C4-2B (cell line): ENCODE data around the gene PTPRM.

Source experiments
- H3K27ac ChIP-seq: fragments of 450-650 bp; 2 replicates; pipeline ENCODE4 v1.5.1; 2017
- ZFX ChIP-seq: fragments of 450-650 bp; IDR thresholded peaks from 2 replicates; pipeline ENCODE4 v1.6.1; 2017
- TF ChIP-seq, protein P1 (sequence below): fragments of 450-650 bp; conservative IDR thresholded peaks from 2 replicates; pipeline ENCODE4 v1.5.1; 2017; ENCODE audit warnings: mild to moderate bottlenecking

The PTPRM gene

DNA sequence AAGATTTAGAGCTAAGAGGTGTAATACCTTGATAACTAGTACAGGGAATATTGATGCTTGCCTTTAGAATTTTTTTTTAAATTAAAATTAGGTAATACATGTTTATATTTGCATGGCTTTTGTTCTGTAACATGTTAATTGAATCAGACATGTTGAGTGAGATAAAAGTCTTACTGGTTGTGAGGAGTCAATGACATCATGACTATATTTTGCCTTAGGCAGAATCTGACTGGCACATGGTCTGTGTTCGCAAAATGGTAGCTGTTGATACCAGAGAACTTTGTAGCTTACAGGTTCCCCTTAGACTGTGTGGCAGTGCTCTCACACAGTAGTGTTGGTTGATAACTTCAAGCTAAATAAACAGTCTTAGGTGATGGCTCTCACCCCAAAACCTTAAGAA is 199.7 kb downstream of the PTPRM start:
- no peak overlapping the region for H3K27ac ChIP-seq
- TF ChIP-seq ZFX = no peak
- TF ChIP-seq, protein P1, sequence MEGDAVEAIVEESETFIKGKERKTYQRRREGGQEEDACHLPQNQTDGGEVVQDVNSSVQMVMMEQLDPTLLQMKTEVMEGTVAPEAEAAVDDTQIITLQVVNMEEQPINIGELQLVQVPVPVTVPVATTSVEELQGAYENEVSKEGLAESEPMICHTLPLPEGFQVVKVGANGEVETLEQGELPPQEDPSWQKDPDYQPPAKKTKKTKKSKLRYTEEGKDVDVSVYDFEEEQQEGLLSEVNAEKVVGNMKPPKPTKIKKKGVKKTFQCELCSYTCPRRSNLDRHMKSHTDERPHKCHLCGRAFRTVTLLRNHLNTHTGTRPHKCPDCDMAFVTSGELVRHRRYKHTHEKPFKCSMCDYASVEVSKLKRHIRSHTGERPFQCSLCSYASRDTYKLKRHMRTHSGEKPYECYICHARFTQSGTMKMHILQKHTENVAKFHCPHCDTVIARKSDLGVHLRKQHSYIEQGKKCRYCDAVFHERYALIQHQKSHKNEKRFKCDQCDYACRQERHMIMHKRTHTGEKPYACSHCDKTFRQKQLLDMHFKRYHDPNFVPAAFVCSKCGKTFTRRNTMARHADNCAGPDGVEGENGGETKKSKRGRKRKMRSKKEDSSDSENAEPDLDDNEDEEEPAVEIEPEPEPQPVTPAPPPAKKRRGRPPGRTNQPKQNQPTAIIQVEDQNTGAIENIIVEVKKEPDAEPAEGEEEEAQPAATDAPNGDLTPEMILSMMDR = no peak

DNA sequence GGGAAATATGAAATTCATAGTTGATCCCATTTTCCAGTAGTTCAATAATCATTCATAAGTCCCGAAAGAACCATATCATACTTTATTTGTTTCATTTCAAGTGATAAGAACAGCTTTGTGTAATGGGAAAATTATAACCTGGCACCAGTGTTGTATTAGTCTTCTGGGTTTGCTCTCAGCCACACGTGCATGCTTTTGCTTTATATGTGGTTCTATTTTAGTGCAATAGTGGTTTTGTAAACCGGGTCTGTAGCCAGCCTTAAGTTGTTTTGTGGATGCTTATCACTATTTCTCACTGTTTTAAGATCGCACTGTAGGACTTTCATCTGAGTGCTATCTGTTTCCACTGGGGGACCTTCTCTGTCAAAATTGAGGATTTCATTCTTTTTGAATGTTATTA is 203.8 kb downstream of the PTPRM start:
- TF ChIP-seq, protein P1 = no peak
- no peak for TF ChIP-seq ZFX
- H3K27ac ChIP-seq = no peak overlapping the region

DNA sequence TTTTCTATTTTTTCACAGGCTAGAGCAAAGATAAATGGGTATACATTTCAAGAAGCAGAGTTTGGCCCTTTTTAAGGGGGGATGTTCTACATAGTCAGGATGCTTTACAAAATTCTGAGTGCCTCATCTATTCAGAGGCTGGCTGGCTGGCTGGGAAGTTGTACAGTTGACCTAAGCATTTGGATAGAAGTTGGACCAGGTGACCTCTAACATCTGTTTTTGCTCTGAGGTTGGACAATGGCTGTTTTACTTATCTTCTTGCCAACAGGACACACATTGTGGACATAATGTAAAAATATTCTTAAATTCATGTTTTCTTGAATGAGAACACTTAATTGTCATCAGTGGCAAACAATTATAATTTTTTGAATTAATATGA is 205.4 kb downstream of the PTPRM start:
- H3K27ac ChIP-seq = no peak overlapping the region
- TF ChIP-seq, protein P1 = no peak
- TF ChIP-seq ZFX = no peak

DNA sequence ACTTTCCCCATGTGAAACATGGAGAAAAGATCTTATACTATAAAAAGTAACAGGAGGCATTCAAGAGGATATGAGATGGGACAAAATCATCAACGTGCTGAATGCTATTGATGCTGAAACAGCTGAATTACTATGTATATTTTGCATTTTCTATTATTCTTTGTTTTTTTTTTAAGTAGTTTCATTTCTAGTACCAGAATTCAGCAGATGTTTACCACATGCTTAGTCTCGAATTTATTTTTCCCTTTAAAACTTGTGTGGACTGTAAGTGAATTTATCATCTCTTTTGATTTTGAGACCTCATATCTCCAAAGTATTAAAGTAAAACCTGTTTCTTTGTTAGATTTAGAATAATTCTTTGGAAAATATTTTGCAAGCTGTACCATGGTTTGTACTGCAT is 205.8 kb downstream of the PTPRM start:
- no peak for TF ChIP-seq ZFX
- TF ChIP-seq, protein P1 = no peak
- H3K27ac ChIP-seq = no peak overlapping the region

DNA sequence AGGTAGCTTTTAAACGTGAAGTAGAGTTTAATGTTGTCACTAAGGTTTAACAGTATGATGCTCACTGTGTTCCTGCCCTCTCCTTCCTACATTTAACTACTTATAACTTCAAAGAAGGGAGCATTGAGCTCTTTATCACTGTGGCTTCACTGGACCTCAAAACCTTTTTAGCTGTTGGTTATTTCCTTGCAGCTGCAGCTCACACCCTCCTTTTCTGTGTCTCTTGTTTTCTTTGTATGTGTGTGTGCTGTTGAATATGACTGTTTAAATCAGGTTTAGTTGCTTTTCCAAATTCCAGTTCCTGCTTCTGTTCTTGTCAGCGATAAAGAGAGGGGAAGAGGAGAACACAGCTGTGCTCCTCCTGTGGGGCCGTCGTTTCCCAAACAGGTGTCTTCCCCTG is 208.0 kb downstream of the PTPRM start:
- no peak for TF ChIP-seq ZFX
- TF ChIP-seq, protein P1 = no peak
- H3K27ac ChIP-seq = no peak overlapping the region

DNA sequence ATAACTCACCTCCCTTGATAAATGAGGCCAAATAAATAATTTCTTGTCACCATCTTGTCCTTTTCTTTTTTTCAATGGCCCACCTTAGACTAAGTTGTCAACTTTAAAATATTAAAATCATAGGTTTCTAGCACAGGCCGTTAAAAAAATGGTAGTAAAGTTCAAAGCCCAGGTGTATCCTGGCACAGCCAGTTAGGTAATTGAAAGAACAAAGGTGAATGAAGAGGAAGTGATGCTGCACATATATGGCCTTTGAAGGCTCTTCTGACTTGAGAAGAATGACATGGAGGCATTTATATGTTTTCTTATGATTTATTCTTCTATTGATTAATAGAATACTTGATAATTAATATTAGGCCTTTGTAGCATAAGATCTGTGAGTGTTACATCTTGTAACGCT is 208.7 kb downstream of the PTPRM start:
- TF ChIP-seq, protein P1 = no peak
- no peak for TF ChIP-seq ZFX

DNA sequence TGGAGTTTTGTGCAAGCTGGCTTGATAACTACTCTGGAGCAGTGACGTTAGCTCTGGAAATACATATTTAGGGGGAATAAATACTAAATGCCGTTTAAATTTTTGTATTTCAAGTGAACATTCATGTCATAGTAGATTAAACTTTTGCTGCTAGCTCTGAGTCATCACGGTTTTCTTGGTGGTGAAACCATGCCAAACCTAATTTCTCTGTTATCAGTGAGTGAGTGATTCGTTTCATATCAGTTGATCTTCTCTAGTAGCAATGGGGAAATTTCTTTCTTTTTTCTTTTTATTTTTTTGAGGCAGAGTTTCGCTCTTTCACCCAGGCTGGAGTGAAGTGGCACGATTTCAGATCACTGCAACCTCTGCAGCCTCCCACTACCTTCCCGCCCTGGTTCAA is 211.1 kb downstream of the PTPRM start:
- TF ChIP-seq, protein P1 = no peak
- no peak for TF ChIP-seq ZFX
- H3K27ac ChIP-seq = no peak overlapping the region

More for the DNA sequence above, 208.7 kb downstream of the PTPRM start:
- no peak overlapping the region for H3K27ac ChIP-seq
